ENCODE results near the gene CLPTM1.

GRCh38 chr19:44958090-44958489, 2.9 kb downstream of the CLPTM1 start:
- TF ChIP-seq POLR2A (IDR thresholded peaks at IDR 0.05) (no peak), CTCF (IDR thresholded peaks at IDR 0.05 in 4 of 5, conservative IDR thresholded peaks at IDR 0.05 in 1 of 5) (no peak)

Measured in gastrocnemius medialis (tissue), 4 donors.